ENCODE results near the gene LGALS1. TPM values are rescaled to one million over a fixed set of nuclear protein-coding genes. Genes with fewer than 3 reads are reported as not detected.

Gene LGALS1
- total RNA-seq, 2 experiments from 2014 or later: 1,444 to 1,502 TPM

GRCh38 chr22:37678372-37678771 is 2.9 kb downstream of the LGALS1 start:
- H3K4me1 Mint-ChIP-seq (ENCODE audit: low read depth): peaks cover 48% of the 10 kb centered on the region

GRCh38 chr22:37679670-37680069 is 4.2 kb downstream of the LGALS1 start:
- peaks cover 25% of the 10 kb centered on the region for H3K36me3 Mint-ChIP-seq (ENCODE audit: low read depth)
- POLR2A ChIA-PET: interaction anchor here (0.6 kb wide), 2 partner anchors 8 to 18 kb away, joined by 4 read pairs; no protein-coding TSS in a partner anchor
- CTCF ChIA-PET: interaction anchor here (0.7 to 15.0 kb wide), 8 partner anchors 16 to 73 kb away, joined by 3 to 241 read pairs (median 17); partner anchors contain the start of genes GGA1 and PDXP
- H3K9me3 Mint-ChIP-seq (ENCODE audit: insufficient read depth): no peaks in the 10 kb centered on the region
- H3K27me3 Mint-ChIP-seq (ENCODE audit: low read depth): no peaks in the 10 kb centered on the region
- H3K4me1 Mint-ChIP-seq (ENCODE audit: low read depth): peaks cover 37% of the 10 kb centered on the region
- peak overlapping the region; percentile 40 for H3K4me3 Mint-ChIP-seq
- H3K27ac Mint-ChIP-seq: peak overlapping the region; percentile 60
- ATAC-seq (no peak), DNase-seq (no peak)

More at GRCh38 chr22:37678372-37678771, 2.9 kb downstream of the LGALS1 start:
- ChIA-PET CTCF (interaction anchor here (1.0 to 15.0 kb wide), 5 partner anchors 18 to 45 kb away, joined by 3 to 241 read pairs (median 11); partner anchors contain the start of genes PDXP and TRIOBP), POLR2A (interaction anchor here (1.4 to 4.5 kb wide), 2 partner anchors 16 to 20 kb away, joined by 7 to 33 read pairs; partner anchors contain the start of gene PDXP)
- no peaks in the 10 kb centered on the region for H3K9me3 Mint-ChIP-seq (ENCODE audit: insufficient read depth)
- H3K36me3 Mint-ChIP-seq (ENCODE audit: low read depth): peaks cover 25% of the 10 kb centered on the region
- no peak for DNase-seq
- ATAC-seq: no peak
- peak overlapping the region; percentile 51 for H3K4me3 Mint-ChIP-seq
- H3K27me3 Mint-ChIP-seq (ENCODE audit: low read depth): no peaks in the 10 kb centered on the region
- peak overlapping the region; percentile 99 for H3K27ac Mint-ChIP-seq

- Mint-ChIP-seq H3K4me1 (ENCODE audit: low read depth) (peaks cover 32% of the 10 kb centered on the region), H3K27ac (peak overlapping the region; percentile 79), H3K36me3 (ENCODE audit: low read depth) (peaks cover 25% of the 10 kb centered on the region), H3K27me3 (ENCODE audit: low read depth) (no peaks in the 10 kb centered on the region), H3K9me3 (ENCODE audit: insufficient read depth) (no peaks in the 10 kb centered on the region), H3K4me3 (no peak overlapping the region)
- CTCF ChIA-PET: interaction anchor here (1.3 to 15.0 kb wide), 13 partner anchors 7 to 88 kb away, joined by 3 to 241 read pairs (median 11); partner anchors contain the start of genes GGA1 and PDXP
- POLR2A ChIA-PET: interaction anchor here (0.6 to 2.1 kb wide), 4 partner anchors 8 to 37 kb away, joined by 3 to 5 read pairs (median 4); no protein-coding TSS in a partner anchor
- DNase-seq (no peak), ATAC-seq (no peak)
Measured at GRCh38 chr22:37680191-37680851, 4.9 kb downstream of the LGALS1 start.

GRCh38 chr22:37681001-37681424 is 5.6 kb downstream of the LGALS1 start:
- Mint-ChIP-seq H3K9me3 (ENCODE audit: insufficient read depth) (no peaks in the 10 kb centered on the region), H3K4me1 (ENCODE audit: low read depth) (peaks cover 32% of the 10 kb centered on the region), H3K27me3 (ENCODE audit: low read depth) (no peaks in the 10 kb centered on the region), H3K36me3 (ENCODE audit: low read depth) (peaks cover 23% of the 10 kb centered on the region), H3K27ac (peak overlapping the region; percentile 79), H3K4me3 (no peak overlapping the region)
- POLR2A ChIA-PET: interaction anchor here (0.6 to 2.1 kb wide), 8 partner anchors 9 to 1001 kb away, joined by 3 to 5 read pairs (median 3); partner anchors contain the start of genes PDXP and TOMM22
- no peak for DNase-seq
- no peak for ATAC-seq
- CTCF ChIA-PET: interaction anchor here (0.8 to 15.0 kb wide), 18 partner anchors 8 to 89 kb away, joined by 3 to 241 read pairs (median 8); partner anchors contain the start of genes GGA1, PDXP and TRIOBP

- peaks cover 34% of the 10 kb centered on the region for H3K4me1 Mint-ChIP-seq (ENCODE audit: low read depth)
- ChIA-PET CTCF (interaction anchor here (0.8 to 15.0 kb wide), 20 partner anchors 9 to 89 kb away, joined by 3 to 241 read pairs (median 6); partner anchors contain the start of genes GGA1, PDXP and TRIOBP), POLR2A (interaction anchor here (0.7 to 2.1 kb wide), 7 partner anchors 10 to 1000 kb away, joined by 3 to 5 read pairs (median 3); partner anchors contain the start of genes GALR3, PDXP and TOMM22)
- H3K9me3 Mint-ChIP-seq (ENCODE audit: insufficient read depth): no peaks in the 10 kb centered on the region
- H3K36me3 Mint-ChIP-seq (ENCODE audit: low read depth): peaks cover 22% of the 10 kb centered on the region
- DNase-seq: peak; percentile 84
- no peak overlapping the region for H3K4me3 Mint-ChIP-seq
- H3K27ac Mint-ChIP-seq: peak overlapping the region; percentile 79
- no peaks in the 10 kb centered on the region for H3K27me3 Mint-ChIP-seq (ENCODE audit: low read depth)
- peak; percentile 47 for ATAC-seq
Measured at GRCh38 chr22:37681556-37682049, 6.2 kb downstream of the LGALS1 start.

GRCh38 chr22:37684803-37685615 is 9.6 kb downstream of the LGALS1 start:
- Mint-ChIP-seq H3K27ac (peak overlapping the region; percentile 45), H3K9me3 (ENCODE audit: insufficient read depth) (no peaks in the 10 kb centered on the region)

GRCh38 chr22:37686002-37686982 is 10.9 kb downstream of the LGALS1 start, which contains the start of gene NOL12:
Gene NOL12, plus strand, starts transcription at chr22:37686343. Its CDS starts 50 bp downstream, at chr22:37686393.
- no peaks in the 10 kb centered on the region for H3K27me3 Mint-ChIP-seq (ENCODE audit: low read depth)
- H3K27ac Mint-ChIP-seq: peak within 1 kb of the TSS; percentile 92
- peak within 1 kb of the TSS; percentile 98 for H3K4me3 Mint-ChIP-seq
- ATAC-seq (peak; percentile 93), DNase-seq (peak; percentile 83)
- POLR2A ChIA-PET: interaction anchor here (0.6 to 1.9 kb wide), 9 partner anchors 9 to 79 kb away, joined by 3 to 19 read pairs (median 5); partner anchors contain the start of genes GGA1 and LGALS1
- no peaks in the 10 kb centered on the region for H3K9me3 Mint-ChIP-seq (ENCODE audit: insufficient read depth)
- H3K4me1 Mint-ChIP-seq (ENCODE audit: low read depth): peaks cover 30% of the 10 kb centered on the region
- H3K36me3 Mint-ChIP-seq (ENCODE audit: low read depth): peaks cover 31% of the 10 kb centered on the region
- CTCF ChIA-PET: interaction anchor here (0.5 to 12.9 kb wide), 9 partner anchors 10 to 177 kb away, joined by 3 to 183 read pairs (median 5); partner anchors contain the start of gene PDXP

More at GRCh38 chr22:37684803-37685615, 9.6 kb downstream of the LGALS1 start:
- ATAC-seq (no peak), DNase-seq (no peak)
- Mint-ChIP-seq H3K4me3 (peak overlapping the region; percentile 8), H3K4me1 (ENCODE audit: low read depth) (peaks cover 36% of the 10 kb centered on the region), H3K36me3 (ENCODE audit: low read depth) (peaks cover 24% of the 10 kb centered on the region), H3K27me3 (ENCODE audit: low read depth) (no peaks in the 10 kb centered on the region)
- POLR2A ChIA-PET: interaction anchor here (1.1 kb wide), 1 partner anchor 27 kb away, joined by 3 read pairs; the partner anchor contains the start of gene PDXP
- CTCF ChIA-PET: interaction anchor here (1.3 to 15.0 kb wide), 4 partner anchors 25 to 77 kb away, joined by 5 to 241 read pairs (median 95); partner anchors contain the start of genes GGA1 and PDXP

- DNase-seq (no peak), ATAC-seq (no peak)
- ChIA-PET CTCF (no interaction called here), POLR2A (no interaction called here)
- Mint-ChIP-seq H3K36me3 (ENCODE audit: low read depth) (peaks cover 49% of the 10 kb centered on the region), H3K4me3 (no peak overlapping the region), H3K9me3 (ENCODE audit: insufficient read depth) (no peaks in the 10 kb centered on the region), H3K4me1 (ENCODE audit: low read depth) (peaks cover 24% of the 10 kb centered on the region), H3K27me3 (ENCODE audit: low read depth) (no peaks in the 10 kb centered on the region), H3K27ac (peak overlapping the region; percentile 15)
Measured at GRCh38 chr22:37690407-37690806, 15.0 kb downstream of the LGALS1 start.

GRCh38 chr22:37690901-37691504 is 15.6 kb downstream of the LGALS1 start:
- POLR2A ChIA-PET: no interaction called here

More at GRCh38 chr22:37690901-37691504, 15.6 kb downstream of the LGALS1 start:
- H3K9me3 Mint-ChIP-seq (ENCODE audit: insufficient read depth): no peaks in the 10 kb centered on the region
- H3K27ac Mint-ChIP-seq: no peak overlapping the region
- H3K4me3 Mint-ChIP-seq: no peak overlapping the region
- peaks cover 26% of the 10 kb centered on the region for H3K4me1 Mint-ChIP-seq (ENCODE audit: low read depth)
- H3K36me3 Mint-ChIP-seq (ENCODE audit: low read depth): peaks cover 49% of the 10 kb centered on the region
- DNase-seq (no peak), ATAC-seq (no peak)
- CTCF ChIA-PET: no interaction called here
- no peaks in the 10 kb centered on the region for H3K27me3 Mint-ChIP-seq (ENCODE audit: low read depth)
